ENCODE results near the gene ZNF576. TPM values are rescaled to one million over a fixed set of nuclear protein-coding genes. Genes with fewer than 3 reads are reported as not detected.

ZNF576 gene
- total and polyA plus RNA-seq, 9 of the 15 experiments (the other 6 are each of a cell fraction or from before 2014, with no cell fraction given): 6.8 to 18.2 (median 12.2) TPM

GRCh38 chr19:43638995-43639518 is 42.7 kb downstream of the ZNF576 start (continued):
- peak; percentile 53; the same call in 1 of the 2 replicates for TF ChIP-seq PHB2 (IDR thresholded peaks at IDR 0.05; ENCODE audit: low read depth)
- 0 out of 2 replicates have a peak, but pooled peaks have one; percentile 18 for TF ChIP-seq LEF1 (IDR thresholded peaks at IDR 0.05)
- no peak for TF ChIP-seq PHF21A (IDR thresholded peaks at IDR 0.05; ENCODE audit: borderline replicate concordance, low read depth)
- TF ChIP-seq RAD21 (CRISPR knock-in tag; conservative IDR thresholded peaks at IDR 0.05 in 1 of 2, IDR thresholded peaks at IDR 0.05 in 1 of 2): no peak
- no peak for TF ChIP-seq SREBF1 (IDR thresholded peaks at IDR 0.05; ENCODE audit: borderline replicate concordance, low read depth, low read length)
- TF ChIP-seq TAF9B (IDR thresholded peaks at IDR 0.05; ENCODE audit: partially characterized antibody): no peak
- no peak for TF ChIP-seq SP1 (CRISPR knock-in tag; IDR thresholded peaks at IDR 0.05)
- TF ChIP-seq ZBTB40 (IDR thresholded peaks at IDR 0.05): peak; percentile 53; the same call in 1 of the 2 replicates
- no peak for TF ChIP-seq ZBTB40 (CRISPR knock-in tag; IDR thresholded peaks at IDR 0.05)
- no peak for TF ChIP-seq KLF6 (CRISPR knock-in tag; IDR thresholded peaks at IDR 0.05; ENCODE audit: borderline replicate concordance)
- no peak for TF ChIP-seq FUS (optimal IDR thresholded peaks at IDR 0.05; ENCODE audit: low read depth, low read length)
- no peak for TF ChIP-seq CBX1 (IDR thresholded peaks at IDR 0.05; ENCODE audit: low read depth)
- peak; percentile 58; the same call in 1 of the 2 replicates for TF ChIP-seq OTX1 (CRISPR knock-in tag; IDR thresholded peaks at IDR 0.05)
- TF ChIP-seq ZEB2 (IDR thresholded peaks at IDR 0.05): no peak
- TF ChIP-seq ZSCAN29 (IDR thresholded peaks at IDR 0.05): no peak
- TF ChIP-seq FOXP1 (CRISPR knock-in tag; IDR thresholded peaks at IDR 0.05): no peak
- TF ChIP-seq, protein P1, sequence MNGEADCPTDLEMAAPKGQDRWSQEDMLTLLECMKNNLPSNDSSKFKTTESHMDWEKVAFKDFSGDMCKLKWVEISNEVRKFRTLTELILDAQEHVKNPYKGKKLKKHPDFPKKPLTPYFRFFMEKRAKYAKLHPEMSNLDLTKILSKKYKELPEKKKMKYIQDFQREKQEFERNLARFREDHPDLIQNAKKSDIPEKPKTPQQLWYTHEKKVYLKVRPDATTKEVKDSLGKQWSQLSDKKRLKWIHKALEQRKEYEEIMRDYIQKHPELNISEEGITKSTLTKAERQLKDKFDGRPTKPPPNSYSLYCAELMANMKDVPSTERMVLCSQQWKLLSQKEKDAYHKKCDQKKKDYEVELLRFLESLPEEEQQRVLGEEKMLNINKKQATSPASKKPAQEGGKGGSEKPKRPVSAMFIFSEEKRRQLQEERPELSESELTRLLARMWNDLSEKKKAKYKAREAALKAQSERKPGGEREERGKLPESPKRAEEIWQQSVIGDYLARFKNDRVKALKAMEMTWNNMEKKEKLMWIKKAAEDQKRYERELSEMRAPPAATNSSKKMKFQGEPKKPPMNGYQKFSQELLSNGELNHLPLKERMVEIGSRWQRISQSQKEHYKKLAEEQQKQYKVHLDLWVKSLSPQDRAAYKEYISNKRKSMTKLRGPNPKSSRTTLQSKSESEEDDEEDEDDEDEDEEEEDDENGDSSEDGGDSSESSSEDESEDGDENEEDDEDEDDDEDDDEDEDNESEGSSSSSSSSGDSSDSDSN (IDR thresholded peaks at IDR 0.05; ENCODE audit: borderline replicate concordance in 1 of 2, low read depth in 2 of 2, low read length in 2 of 2): no peak
- no peak for TF ChIP-seq ZNF282 (CRISPR knock-in tag; IDR thresholded peaks at IDR 0.05)
- no peak for TF ChIP-seq TRIM28 (IDR thresholded peaks at IDR 0.05)
- TF ChIP-seq STAG1 (CRISPR knock-in tag; IDR thresholded peaks at IDR 0.05; ENCODE audit: borderline replicate concordance): no peak
